Prostate gland (tissue), 2 donors: Measurements from ENCODE around the gene PSAPL1.

Experiments used
- POLR2AphosphoS5 ChIP-seq: sonication (generic); formaldehyde crosslinking; IDR thresholded peaks from one replicate; pipeline ENCODE4 v1.6.1; 2017; ENCODE audit warnings: antibody characterized with exemption
- TF ChIP-seq, protein P1 (sequence below), 4 experiments: fragments of 200-600 bp in 2 of 4; fragments of 450-650 bp in 2 of 4; sonication (generic) in 2 of 4; IDR thresholded peaks; 1 replicate in 3 of 4; 2 replicates in 1 of 4; pipeline ENCODE4 v1.5.1; 2016 to 2019; ENCODE audit warnings: antibody characterized with exemption in 4 of 4, mild to moderate bottlenecking in 2 of 4, moderate library complexity in 2 of 4

DNA sequence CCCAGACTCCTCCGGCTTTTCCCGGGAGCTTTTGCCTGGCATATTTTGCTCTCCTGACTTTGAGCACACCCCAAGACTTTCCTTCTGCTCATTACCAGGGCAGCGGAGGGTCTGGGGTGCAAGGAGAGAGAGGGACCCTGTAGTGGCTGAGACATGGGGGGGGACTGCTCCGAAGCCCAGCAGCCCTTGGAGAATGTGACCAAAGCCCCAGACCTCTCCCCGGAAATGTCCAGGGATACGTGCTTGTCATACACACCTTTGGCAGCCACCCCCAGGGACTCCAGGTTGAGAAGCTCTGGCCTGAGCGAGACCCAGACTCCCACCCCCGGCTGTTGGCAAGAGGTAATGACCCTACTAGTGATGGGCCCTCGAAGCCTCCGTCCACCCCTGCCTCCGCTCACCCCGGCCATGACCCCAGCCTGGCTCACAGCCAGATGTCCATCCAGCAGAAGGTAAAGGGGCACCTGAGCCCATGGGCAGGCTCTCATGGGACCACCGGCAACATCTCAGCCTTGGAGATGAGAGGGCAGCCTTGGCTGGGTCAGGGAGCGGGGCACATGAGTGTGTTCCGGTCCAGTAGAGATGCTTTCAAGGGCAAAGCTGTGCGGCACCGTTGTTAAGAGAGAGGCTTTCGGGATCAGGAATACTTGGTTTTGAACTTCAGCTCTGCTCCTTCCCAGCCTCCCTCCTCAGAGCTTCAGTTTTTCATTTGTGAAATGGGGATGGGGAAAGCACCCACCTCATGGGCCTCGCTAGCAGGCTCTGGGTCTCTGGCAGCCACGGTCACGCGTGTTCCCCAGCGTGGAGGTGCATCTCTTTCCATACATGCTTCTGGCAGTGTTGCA, 2.0 kb downstream of the PSAPL1 start:
- TF ChIP-seq, protein P1, sequence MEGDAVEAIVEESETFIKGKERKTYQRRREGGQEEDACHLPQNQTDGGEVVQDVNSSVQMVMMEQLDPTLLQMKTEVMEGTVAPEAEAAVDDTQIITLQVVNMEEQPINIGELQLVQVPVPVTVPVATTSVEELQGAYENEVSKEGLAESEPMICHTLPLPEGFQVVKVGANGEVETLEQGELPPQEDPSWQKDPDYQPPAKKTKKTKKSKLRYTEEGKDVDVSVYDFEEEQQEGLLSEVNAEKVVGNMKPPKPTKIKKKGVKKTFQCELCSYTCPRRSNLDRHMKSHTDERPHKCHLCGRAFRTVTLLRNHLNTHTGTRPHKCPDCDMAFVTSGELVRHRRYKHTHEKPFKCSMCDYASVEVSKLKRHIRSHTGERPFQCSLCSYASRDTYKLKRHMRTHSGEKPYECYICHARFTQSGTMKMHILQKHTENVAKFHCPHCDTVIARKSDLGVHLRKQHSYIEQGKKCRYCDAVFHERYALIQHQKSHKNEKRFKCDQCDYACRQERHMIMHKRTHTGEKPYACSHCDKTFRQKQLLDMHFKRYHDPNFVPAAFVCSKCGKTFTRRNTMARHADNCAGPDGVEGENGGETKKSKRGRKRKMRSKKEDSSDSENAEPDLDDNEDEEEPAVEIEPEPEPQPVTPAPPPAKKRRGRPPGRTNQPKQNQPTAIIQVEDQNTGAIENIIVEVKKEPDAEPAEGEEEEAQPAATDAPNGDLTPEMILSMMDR (IDR thresholded peaks at IDR 0.05) = no peak
- no peak for TF ChIP-seq POLR2AphosphoS5
